NB4 (cell line): Measurements from ENCODE around the gene HECTD3.

Source experiments
- DNase-seq: peaks from one replicate; pipeline ENCODE4 v3.0.0; 2010; ENCODE audit warnings: low read depth
- H3K4me3 ChIP-seq: one replicate; pipeline ENCODE4 v1.5.1; 2011; ENCODE audit warnings: mild to moderate bottlenecking, low read depth, low read length, moderate library complexity
- CTCF ChIP-seq: IDR thresholded peaks from one replicate; pipeline ENCODE4 v1.5.1; 2012; ENCODE audit warnings: low read depth, low read length
- MAX ChIP-seq: IDR thresholded peaks from 2 replicates; pipeline ENCODE4 v1.6.1; 2011; ENCODE audit warnings: low read depth, low read length
- MYC ChIP-seq: IDR thresholded peaks from 2 replicates; pipeline ENCODE4 v1.6.1; 2011; ENCODE audit warnings: low read depth, low read length
- POLR2A ChIP-seq: IDR thresholded peaks from 2 replicates; pipeline ENCODE4 v1.6.1; 2011; ENCODE audit warnings: mild to moderate bottlenecking; ENCODE audit not compliant: insufficient read length; ENCODE audit errors: extremely low read depth

The HECTD3 gene

GRCh38 chr1:45044916-45045315 lies 33.8 kb upstream of the HECTD3 start:
- TF ChIP-seq MAX (no peak), MYC (no peak), CTCF (no peak), POLR2A (no peak)
- DNase-seq, result no peak
- no peak overlapping the region for H3K4me3 ChIP-seq

DNA sequence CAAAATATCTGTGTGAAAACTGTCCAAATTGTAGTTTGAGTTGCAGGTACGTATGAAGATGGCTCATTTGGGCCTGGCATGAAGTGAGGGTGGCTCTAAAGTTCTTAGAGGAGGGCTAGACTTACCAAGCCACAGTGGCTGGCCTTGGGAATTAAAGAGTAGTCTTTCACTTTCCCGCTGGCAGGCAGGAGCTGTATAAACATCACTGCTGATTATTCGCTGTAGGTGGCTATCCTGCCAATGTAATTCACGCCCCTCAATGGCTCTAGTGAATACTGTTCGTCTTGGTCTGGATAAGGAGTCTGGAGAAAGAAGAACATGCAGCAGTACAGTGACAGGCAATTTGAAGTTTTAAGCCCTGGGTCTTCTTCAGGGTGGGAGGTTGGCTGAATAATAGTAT lies 32.0 kb upstream of the HECTD3 start:
- H3K4me3 ChIP-seq, result no peak overlapping the region
- TF ChIP-seq MAX (no peak), MYC (no peak), POLR2A (no peak), CTCF (no peak)
- DNase-seq, result no peak

GRCh38 chr1:45040297-45040696 lies 29.2 kb upstream of the HECTD3 start:
- no peak overlapping the region for H3K4me3 ChIP-seq
- DNase-seq, result no peak
- TF ChIP-seq MAX (no peak), POLR2A (no peak), MYC (no peak), CTCF (no peak)

- H3K4me3 ChIP-seq, result no peak overlapping the region
- no peak for DNase-seq
- TF ChIP-seq MAX, result no peak
- no peak for TF ChIP-seq CTCF
- no peak for TF ChIP-seq POLR2A
- no peak for TF ChIP-seq MYC
These were observed 27.7 kb upstream of the HECTD3 start for GRCh38 chr1:45038661-45039364.

GRCh38 chr1:45038240-45038639 lies 27.1 kb upstream of the HECTD3 start:
- no peak overlapping the region for H3K4me3 ChIP-seq
- TF ChIP-seq MYC (no peak), CTCF (no peak), POLR2A (no peak), MAX (no peak)
- DNase-seq, result no peak
